CD4-positive, alpha-beta T cell treated with Interferon alpha-2 for 1 hour (primary cell): Measurements from ENCODE around the gene SPATC1L.
"Not testable (repeated sequence)": the region's sequence is repeated elsewhere in the genome, so short reads cannot be mapped to it uniquely, and the experiment has no call there.

Source experiments
- DNase-seq, 2 donors: peaks; one replicate each; pipeline ENCODE4 v3.0.0-alpha.2; 2020 to 2022

Gene SPATC1L

GRCh38 chr21:46149205-46149901 is 34.9 kb downstream of the SPATC1L start:
- no peak for DNase-seq

- no peak for DNase-seq
Observed at GRCh38 chr21:46148106-46148505, 36.2 kb downstream of the SPATC1L start.

- DNase-seq = peak in 1 of 2 donors; percentile 66
Observed at GRCh38 chr21:46147429-46147828, 36.8 kb downstream of the SPATC1L start.

- DNase-seq = no peak
Observed at GRCh38 chr21:46146856-46147255, 37.4 kb downstream of the SPATC1L start.

- DNase-seq = no peak
Observed at GRCh38 chr21:46145840-46146691, 38.2 kb downstream of the SPATC1L start.

GRCh38 chr21:46145159-46145839 is 39.0 kb downstream of the SPATC1L start:
- no peak for DNase-seq

DNA sequence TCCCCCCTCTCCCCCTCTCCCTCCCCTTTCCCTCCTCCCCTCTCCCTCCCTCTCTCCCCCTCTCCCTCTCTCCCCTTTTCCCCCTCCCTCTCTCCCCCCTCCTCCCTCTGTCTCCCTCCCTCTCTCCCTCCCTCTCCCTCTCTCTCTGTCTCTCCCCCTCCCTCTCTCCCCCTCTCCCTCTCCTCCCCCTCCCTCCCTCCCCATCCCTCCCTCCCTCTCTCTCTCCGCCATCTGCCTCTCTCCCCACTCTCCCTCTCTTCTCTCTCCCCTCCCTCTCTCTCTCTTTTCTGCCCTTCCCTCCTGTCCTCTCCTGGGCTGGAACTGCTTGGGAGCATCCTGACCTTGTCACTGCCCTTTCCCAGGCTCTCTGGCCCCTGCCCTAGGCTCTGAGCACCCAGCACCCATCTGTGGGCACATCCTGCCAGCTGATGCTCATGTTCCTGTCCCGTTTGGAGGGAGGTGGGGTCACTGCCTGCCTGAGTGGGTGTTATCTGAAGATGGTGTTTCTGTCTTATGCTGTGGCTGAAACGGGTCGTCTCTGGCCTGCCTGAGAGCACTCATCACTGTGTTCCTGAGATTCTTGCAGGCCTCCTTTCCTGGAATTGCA is 39.7 kb downstream of the SPATC1L start:
- DNase-seq = no peak

DNA sequence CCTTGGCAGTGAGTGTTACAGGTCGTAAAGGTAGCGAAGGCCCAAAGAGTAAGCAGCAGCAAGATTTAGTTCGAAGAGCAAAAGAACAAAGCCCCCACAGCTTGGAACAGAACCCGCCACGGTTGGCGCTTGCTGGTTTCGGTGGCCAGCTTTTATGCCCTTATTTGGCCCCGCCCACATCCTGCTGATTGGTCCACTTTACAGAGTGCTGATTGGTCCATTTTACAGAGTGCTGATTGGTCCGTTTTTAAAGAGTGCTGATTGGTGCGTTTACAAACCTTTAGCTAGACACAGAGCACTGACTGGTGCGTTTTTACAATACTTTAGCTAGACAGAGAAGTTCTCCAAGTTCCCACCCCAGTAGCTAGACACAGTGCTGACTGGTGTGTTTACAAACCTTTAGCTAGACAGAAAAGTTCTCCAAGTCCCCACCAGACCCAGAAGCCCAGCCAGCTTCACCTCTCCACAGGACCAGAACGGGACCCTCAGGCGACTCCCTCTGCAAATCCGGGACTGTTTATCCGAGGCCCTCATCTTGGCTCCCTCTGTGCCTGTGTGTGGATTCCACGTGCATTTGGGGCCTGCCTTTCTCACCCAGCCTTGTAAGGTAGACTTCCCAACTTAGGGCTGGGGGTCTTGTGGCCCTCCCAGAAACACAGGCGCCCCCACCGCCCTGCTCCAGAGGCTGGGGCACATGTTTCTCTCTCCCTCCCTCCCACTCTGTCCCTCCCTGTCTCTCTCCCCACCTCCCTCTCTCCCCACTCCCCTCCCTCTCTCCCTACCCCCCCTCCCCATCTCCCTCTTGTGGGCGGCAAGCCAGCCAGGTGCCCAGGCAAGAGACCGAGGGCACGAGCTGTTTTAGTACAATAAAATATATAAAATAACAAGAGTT is 41.4 kb downstream of the SPATC1L start:
- DNase-seq = peak in 1 of 2 donors; percentile 51

DNA sequence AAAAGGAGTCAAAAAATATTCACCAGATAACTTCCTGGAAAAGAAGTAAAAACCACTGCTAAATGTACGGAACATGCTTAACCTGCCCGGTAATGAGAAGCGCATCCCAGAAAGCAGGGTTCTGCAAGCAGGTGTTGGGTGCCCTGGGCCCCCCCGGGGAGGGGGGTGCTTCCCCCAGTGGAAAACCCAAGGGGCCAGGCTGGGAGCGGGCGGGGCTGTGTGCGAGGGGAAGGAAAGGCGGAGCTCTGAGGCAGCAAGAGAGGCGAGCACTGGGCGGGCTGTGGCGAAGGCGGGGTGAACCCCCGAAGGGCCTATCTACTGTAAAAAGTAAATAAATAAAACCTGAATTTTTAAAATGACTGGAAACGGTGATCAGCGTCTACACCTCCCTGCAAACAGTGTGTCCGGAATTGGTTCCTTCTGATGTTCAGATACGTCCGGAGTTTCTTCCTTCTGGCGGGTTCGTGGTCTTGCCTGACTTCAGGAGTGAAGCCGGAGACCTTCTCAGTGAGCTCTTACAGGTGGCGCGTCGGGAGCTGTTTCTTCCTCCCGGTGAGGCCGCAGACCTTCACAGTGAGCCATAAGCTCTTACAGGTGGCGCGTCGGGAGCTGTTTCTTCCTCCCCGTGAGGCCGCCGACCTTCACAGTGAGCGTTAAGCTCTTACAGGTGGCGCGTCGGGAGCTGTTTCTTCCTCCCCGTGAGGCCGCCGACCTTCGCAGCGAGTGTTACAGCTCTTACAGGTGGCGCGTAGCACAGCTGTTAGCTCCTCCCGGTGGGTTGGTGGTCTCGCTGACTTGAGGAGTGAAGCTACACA is 42.3 kb downstream of the SPATC1L start:
- DNase-seq = no peak

DNA sequence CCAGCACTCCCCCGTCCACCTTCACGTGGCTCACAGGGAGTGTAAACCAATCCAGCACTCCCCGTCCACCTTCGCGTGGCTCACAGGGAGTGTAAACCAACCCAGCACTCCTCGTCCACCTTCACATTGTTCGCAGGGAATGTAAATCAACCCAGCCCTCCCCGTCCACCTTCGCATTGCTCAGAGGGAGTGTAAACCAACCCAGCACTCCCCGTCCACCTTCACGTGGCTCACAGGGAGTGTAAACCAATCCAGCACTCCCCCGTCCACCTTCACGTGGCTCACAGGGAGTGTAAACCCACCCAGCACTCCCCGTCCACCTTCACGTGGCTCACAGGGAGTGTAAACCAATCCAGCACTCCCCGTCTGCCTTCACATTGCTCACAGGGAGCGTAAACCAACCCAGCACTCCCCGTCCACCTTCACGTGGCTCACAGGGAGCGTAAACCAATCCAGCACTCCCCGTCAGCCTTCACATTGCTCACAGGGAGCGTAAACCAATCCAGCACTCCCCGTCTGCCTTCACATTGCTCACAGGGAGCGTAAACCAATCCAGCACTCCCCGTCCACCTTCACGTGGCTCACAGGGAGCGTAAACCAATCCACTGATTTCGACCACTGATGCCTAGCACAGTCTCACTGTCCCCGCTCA is 43.8 kb downstream of the SPATC1L start:
- not testable (repeated sequence) for DNase-seq

DNA sequence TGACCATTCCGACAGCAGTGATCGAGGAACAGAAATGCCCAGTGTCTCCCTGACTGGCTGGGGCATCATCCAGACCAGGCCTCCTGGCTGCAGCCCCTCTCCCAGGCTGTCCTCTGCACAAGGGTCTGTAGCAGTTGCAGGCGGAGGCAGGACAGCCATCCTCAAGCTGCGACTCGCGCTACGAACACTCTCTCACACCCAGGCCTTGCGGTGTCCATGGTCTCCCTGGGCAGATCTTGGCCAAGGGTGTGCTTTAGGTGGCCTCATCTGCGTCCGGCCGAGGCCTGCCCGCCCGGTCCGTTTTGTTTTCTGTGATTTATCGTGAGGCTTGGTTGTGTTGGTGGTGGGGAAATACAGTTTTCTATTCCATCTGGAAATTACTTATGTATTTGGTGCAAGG is 44.6 kb downstream of the SPATC1L start:
- no peak for DNase-seq

GRCh38 chr21:46138383-46138970 is 45.8 kb downstream of the SPATC1L start:
- DNase-seq = no peak

DNA sequence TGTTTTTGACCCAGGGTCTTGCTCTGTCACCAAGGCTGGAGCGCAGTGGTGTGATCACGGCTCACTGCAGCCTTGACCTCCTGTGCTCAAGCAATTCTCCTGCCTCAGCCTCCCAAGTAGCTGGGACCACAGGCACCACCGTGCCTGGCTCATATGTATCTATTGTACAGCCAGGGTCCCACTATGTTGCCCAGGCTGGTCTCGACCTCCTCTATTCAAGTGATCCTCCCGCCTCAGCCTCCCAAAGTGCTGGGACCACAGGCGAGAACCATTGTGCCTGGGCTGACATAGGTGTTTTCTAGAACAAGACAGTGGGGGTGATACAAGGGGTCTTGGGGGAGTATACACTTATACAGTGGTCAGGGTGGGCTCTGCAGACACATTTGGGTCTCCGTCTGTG is 46.4 kb downstream of the SPATC1L start:
- no peak for DNase-seq

- no peak for DNase-seq
Observed at GRCh38 chr21:46136739-46137349, 47.4 kb downstream of the SPATC1L start.

- no peak for DNase-seq
Observed at GRCh38 chr21:46135782-46136395, 48.4 kb downstream of the SPATC1L start.

- DNase-seq = no peak
Observed at GRCh38 chr21:46131838-46132651, 52.2 kb downstream of the SPATC1L start.

DNA sequence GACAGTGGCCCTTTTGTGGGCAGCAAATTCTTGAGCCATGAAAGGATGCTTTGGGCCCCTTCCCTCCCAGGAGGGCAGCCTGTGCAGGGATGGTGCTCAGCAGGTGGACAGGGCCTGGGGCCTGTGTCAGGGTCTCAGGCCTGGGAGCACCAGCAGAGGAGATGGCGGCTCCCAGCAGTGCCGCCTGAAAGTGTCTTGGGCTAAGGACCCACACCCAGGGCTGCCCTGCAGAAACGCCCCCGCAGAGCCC is 52.7 kb downstream of the SPATC1L start:
- DNase-seq = no peak

GRCh38 chr21:46130831-46131587 is 53.2 kb downstream of the SPATC1L start:
- no peak for DNase-seq
